GM23338 (cell line): ENCODE data around the gene NLRP14.

Source experiments
- EZH2 ChIP-seq: fragments of 200-600 bp; sonication (generic); IDR thresholded peaks from one replicate; pipeline ENCODE4 v1.8.0; 2017; ENCODE audit warnings: antibody characterized with exemption, mild to moderate bottlenecking, low read depth; ENCODE audit not compliant: unreplicated experiment
- JUNB ChIP-seq: IDR thresholded peaks from one replicate; pipeline ENCODE4 v1.6.1; 2016; ENCODE audit warnings: antibody characterized with exemption; ENCODE audit not compliant: unreplicated experiment
- POLR2AphosphoS5 ChIP-seq: IDR thresholded peaks from 2 replicates; pipeline ENCODE4 v1.6.1; 2016; ENCODE audit warnings: antibody characterized with exemption, low read depth
- TF ChIP-seq, protein P1 (sequence below), 2 experiments: fragments of 200-600 bp in 1 of 2; sonication (generic) in 1 of 2; conservative IDR thresholded peaks; 2 replicates each; pipeline versions ENCODE4 v1.5.1 to v1.6.1; 2016 to 2017; ENCODE audit warnings: antibody characterized with exemption in 2 of 2, low read depth in 2 of 2, mild to moderate bottlenecking in 2 of 2, moderate library complexity in 1 of 2

DNA sequence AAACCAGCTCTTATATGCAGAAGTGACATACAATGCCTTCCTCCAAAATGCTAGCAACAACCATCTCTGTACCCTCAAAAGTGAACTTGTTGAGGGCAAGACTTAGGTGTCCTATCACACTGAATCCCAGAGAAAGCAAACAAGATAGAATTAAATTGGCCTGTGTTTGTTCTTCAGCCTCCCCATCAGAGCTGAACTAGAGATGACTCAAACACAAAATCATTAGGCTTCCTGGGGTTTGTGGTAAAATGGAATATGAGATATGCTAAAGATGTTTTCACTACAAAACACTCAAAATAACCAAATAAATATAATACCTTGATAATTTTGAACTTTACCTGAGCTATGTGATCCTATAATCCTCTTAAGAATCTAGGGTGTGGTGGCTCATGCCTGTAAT is 31.8 kb upstream of the NLRP14 start:
- TF ChIP-seq, protein P1, sequence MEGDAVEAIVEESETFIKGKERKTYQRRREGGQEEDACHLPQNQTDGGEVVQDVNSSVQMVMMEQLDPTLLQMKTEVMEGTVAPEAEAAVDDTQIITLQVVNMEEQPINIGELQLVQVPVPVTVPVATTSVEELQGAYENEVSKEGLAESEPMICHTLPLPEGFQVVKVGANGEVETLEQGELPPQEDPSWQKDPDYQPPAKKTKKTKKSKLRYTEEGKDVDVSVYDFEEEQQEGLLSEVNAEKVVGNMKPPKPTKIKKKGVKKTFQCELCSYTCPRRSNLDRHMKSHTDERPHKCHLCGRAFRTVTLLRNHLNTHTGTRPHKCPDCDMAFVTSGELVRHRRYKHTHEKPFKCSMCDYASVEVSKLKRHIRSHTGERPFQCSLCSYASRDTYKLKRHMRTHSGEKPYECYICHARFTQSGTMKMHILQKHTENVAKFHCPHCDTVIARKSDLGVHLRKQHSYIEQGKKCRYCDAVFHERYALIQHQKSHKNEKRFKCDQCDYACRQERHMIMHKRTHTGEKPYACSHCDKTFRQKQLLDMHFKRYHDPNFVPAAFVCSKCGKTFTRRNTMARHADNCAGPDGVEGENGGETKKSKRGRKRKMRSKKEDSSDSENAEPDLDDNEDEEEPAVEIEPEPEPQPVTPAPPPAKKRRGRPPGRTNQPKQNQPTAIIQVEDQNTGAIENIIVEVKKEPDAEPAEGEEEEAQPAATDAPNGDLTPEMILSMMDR (conservative IDR thresholded peaks at IDR 0.05; ENCODE audit: low read depth in 2 of 2) = no peak
- TF ChIP-seq POLR2AphosphoS5 (no peak), JUNB (no peak), EZH2 (no peak)
